ENCODE data around the gene HS6ST2.

Gene HS6ST2

GRCh38 chrX:132742246-132742645 lies 216.2 kb downstream of the HS6ST2 start:
- TF ChIP-seq CTCF (IDR thresholded peaks at IDR 0.05; ENCODE audit: low read depth, low read length): no peak
- no peak overlapping the region for H3K4me3 ChIP-seq (ENCODE audit: low read depth, low read length)

DNA sequence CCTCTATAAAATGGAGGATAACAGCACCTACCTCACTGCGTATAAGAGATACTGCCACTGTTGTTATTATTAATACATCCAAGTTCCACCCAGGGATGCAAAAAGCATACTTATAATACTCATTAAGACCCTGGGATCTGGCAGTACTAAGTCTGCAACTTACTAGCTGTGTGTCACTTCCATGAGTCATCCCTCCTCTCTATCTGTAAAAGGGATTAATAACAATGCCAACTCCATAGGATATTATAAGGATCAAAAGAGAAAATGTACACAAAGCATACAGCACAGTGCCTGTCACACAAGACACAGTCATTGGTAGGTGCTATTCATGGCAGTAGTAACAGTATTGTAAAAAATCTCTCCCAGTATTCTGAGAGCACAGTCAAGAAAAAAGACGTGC lies 216.7 kb downstream of the HS6ST2 start:
- TF ChIP-seq CTCF (IDR thresholded peaks at IDR 0.05; ENCODE audit: low read depth, low read length): no peak
- H3K4me3 ChIP-seq (ENCODE audit: low read depth, low read length): no peak overlapping the region

DNA sequence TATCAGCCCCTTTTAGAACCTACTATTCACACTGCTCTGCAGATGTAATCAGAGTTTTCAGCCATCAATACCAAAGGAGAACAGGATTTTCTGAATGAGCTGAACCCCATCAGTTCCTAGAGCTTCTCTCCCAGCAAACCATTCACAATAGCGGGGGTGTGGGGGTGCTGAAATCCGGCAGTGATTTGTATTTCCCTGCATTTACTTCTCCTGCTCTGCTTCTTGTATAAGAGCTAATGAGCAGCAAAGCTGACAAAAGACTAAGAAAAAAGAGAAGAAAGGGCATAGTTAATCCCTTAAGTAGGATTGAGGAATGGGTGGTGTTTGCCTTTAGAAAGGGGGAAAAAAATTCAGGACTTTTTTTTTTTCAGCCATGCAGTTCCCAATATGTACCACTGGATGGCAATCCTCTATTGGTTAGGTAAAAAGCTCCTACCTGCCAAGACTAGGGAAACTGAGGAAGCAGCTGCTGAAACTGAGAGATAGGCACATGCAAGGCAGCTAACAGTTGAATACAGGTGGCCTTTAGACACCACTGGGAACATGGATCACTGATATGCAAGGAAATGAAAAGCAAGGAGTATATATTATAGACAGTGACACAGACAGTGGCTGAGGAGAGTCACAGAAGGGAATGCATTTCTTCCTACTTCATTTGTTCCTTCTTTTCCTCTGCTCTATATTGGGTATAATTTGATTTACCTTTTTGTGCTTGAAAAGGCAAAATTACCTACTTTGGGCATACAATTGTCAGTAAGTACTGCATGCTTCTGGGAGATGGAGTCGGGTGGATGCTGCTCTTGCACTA lies 217.9 kb downstream of the HS6ST2 start:
- no peak overlapping the region for H3K4me3 ChIP-seq (ENCODE audit: low read depth, low read length)
- TF ChIP-seq CTCF (IDR thresholded peaks at IDR 0.05; ENCODE audit: low read depth, low read length): peak; percentile 30; the same call in 1 of the 2 replicates

DNA sequence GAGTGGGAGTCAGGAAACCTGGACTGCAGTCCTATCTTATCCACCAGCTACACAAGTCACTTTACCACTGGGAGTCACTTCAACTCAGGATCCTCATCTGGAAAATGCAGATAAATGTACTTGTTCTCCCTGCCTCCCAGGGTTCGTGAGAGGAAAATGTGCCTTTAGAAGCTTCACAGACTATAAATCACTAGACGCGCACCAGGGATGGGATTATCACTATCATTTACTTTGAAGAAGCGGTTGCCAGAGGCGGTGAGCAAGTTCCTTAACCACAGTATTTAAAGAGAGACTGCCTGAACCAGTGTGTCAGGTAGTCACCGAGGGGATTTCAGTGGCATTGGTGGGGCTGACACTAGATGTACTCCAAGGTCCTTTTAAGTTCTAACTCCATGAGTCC lies 219.5 kb downstream of the HS6ST2 start:
- TF ChIP-seq CTCF (IDR thresholded peaks at IDR 0.05; ENCODE audit: low read depth, low read length): no peak
- no peak overlapping the region for H3K4me3 ChIP-seq (ENCODE audit: low read depth, low read length)

DNA sequence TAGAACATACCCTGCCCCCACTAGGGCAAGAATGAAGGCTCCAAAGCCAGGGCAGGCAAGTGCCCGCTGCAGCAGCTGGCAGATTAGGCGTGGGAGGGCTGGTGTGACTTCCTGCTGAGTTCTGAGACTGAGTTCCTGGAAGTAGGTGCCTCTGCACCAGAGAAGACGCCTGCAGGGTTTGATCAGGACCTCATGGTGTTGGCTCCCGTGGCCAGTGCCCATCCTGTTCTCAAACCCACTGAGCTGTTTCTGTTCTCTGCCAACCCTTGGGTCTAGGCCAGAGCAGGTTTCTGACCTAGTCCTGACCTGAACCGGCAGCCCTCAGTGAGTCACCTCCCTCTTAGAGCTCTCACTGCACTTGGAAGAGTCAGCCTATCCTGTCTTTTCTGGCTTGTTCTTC lies 220.7 kb downstream of the HS6ST2 start:
- no peak for TF ChIP-seq CTCF (IDR thresholded peaks at IDR 0.05; ENCODE audit: low read depth, low read length)
- H3K4me3 ChIP-seq (ENCODE audit: low read depth, low read length): no peak overlapping the region

DNA sequence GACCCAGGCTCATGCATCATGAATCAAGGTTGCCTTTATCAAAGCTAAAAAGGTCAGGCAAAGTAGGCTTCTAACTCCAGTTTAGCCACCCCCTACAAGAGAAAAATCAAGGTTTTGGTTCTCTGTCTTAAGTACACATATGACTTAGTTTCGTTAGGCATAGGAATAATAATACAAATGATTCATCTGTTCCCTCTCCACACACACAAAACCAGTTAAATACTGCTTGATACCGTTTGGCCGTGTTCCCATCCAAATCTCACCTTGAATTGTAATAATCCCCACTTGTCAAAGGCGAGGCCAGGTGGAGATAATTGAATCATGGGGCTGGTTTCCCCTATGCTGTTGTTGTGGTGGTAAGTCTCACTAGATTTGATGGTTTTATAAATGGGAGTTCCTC lies 226.2 kb downstream of the HS6ST2 start:
- no peak overlapping the region for H3K4me3 ChIP-seq (ENCODE audit: low read depth, low read length)
- TF ChIP-seq CTCF (IDR thresholded peaks at IDR 0.05; ENCODE audit: low read depth, low read length): no peak

DNA sequence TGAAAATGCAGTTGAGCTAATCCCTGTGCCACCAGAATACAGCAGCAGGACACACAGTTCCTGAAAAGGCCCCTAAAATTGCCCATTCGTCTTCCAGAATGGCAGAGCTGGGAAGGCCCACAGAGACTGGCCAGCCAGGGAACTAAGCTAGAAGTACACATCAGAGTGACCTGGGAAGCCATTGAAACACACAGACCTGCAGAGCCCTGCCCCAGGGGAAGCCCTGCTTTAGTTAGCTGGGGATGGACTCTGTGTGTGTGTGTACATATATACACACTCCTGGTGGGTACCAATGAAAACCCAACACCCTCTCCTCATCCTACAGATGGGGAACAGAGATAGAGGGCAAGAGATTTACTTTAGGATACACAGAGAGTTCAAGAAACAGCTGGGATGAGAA lies 227.7 kb downstream of the HS6ST2 start:
- TF ChIP-seq CTCF (IDR thresholded peaks at IDR 0.05; ENCODE audit: low read depth, low read length): no peak
- H3K4me3 ChIP-seq (ENCODE audit: low read depth, low read length): no peak overlapping the region
